NCI-H2029 (cell line): ENCODE measurements around the gene SWT1.
"Not testable (repeated sequence)": the region's sequence is repeated elsewhere in the genome, so short reads cannot be mapped to it uniquely, and the experiment has no call there.

Experiments used
- DNase-seq: peaks from one replicate; lab custom pipeline; 2025; lab: John Stamatoyannopoulos, UW

The SWT1 gene

DNA sequence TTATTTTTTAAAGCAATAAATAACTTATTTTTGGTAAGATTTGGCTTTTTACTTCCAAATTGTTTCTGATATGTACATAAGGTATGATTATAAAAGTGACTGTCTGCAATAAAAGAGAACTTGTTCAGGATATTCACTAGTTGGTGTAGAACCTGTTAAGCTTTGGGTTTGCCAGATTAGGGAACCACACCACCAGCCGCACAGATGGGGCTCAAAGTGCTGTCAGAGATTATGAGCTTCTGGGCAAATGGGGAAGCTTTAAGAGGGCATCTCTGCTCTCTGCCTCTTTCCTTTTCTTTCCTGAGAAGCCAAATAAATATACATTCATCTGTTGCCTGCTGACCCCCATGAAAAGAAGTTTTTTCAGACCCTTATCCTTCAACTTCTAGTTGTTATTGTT, 134.7 kb downstream of the SWT1 start:
- DNase-seq: no peak

DNA sequence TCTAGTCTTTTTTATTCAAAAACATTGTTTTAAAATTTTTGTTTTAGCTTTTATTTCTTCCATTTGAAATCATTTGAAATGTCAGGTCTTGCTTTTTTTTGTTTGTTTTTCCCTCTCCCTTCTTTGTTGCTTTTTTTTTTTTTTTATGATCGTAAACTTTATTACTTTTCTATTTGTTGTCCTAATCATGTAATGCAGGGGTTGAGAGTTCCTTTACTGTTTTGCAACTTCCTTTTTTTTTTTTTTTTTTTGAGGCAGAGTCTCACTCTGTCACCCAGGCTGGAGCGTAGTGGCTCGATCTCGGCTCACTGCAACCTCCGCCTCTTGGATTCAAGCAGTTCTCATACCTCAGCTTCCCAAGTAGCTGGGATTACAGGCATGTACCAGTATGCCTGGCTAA, 135.3 kb downstream of the SWT1 start:
- DNase-seq: no peak

DNA sequence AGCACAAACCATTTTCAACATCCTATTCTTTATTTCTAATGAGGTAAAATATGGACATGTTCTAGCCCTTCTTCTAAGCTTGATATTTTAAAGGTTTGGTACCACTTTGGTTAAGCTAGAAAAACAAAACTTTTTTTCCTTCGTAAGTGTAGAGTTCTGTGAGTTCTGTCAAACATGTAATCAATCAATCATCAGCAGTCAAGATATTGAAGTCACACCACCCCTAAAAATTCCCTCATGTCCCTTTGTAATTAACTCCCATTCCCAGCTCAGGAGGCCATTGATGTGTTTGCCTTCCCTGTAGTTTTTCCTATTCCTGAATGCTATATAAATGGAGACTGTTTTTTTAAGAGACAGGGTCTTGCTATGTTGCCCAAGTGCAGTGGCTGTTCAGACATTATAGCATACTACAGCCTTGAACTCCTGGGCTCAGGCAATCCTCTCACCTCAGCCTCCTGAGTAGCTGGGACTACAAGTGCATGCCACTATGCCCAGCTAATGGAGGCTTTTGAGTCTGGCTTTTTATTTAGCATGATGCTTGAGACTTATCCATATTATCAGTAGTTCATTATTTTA, 137.1 kb downstream of the SWT1 start:
- no peak for DNase-seq

DNA sequence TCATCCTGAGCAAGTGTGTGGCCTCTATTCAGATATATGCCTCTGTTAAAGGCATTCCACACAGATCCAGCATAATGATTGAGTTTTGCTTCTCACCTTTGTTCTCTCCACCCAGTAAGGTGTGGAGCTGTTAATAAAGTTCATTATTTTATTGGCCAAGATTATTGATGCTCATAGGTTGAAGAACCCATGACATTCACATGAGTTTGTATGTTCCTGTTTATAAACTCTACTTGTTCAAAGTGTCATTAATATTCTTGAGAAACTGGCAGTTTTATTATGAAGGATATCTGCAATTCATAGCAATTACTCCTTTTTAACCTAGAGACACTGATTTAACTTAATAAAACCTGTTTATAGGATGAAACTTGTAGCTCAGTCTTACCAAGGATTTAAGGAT, 138.1 kb downstream of the SWT1 start:
- no peak for DNase-seq

DNA sequence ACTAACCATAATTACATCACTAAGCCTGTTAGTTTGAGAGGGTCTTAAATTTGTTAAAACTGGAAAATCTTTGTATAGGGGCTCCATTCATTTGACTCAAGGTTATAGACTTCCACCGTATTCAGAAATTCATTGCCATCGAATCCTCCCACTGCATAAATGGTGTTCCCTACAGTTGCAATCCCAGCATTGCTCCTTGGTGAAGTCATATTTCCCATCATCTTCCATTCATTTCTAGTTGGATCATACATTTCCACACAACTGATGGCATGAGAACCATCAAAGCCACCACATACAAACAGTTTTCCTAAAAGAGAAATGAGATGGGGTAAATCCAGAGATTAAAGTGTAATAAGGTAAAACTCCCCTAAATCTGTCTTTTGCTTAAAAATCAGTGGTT, 141.0 kb downstream of the SWT1 start:
- no peak for DNase-seq

DNA sequence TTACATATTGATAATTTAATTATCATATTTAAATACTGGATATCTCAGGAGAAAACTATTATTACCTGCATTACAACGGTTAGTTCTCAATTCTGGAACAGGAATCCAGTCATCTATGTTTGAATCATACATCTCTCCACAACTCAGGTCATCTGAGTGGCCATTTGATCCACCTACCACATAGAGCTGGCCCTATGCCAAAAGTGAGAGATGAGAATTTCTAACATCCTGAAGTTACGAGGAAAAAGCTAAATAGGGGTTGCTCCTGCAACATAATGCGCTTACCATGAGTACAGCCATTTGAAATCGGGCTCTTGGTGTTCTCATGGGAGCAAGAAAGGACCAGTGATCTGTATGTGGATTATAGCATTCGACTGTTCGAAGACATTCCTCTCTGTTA, 143.2 kb downstream of the SWT1 start:
- DNase-seq: peak; percentile 16

DNA sequence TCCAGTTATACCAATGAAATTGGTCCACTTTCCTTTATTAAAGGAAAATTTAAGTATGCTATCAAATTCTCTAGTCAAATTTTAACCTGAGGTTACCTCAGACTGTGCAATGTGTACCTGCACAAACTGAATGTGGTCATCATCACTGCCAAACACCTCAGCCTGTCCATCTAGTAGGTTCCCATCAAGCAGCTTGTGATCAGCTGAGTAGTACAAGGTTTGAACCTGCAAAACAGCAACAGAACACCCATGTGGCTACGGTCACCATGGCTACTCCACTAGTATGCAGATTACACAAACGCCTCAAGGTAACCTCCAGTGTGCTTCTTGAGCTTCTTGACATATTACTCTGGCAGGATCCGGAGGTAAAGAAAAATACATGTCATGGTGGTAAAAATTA, 148.5 kb downstream of the SWT1 start:
- no peak for DNase-seq

- DNase-seq: no peak
Measured at GRCh38 chr1:185308126-185308525, 151.2 kb downstream of the SWT1 start.

DNA sequence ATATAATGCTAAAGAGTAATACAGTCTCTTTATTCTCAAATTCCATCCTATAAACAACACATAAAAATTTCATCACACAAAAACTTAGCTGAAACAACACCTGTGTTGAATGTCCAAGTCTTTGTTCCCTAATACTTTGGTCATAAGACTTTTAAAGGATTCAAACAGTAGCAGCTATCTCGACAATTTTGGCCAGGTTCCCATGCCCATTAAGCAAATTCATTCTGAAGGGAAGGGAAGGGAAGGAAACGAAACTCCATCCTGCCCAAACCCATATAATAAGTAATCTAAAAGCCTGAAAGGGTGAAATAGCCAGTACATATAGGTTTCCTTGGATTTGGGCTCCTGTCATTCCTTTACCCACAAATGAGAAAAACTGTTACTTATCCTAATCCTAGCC, 152.6 kb downstream of the SWT1 start:
- DNase-seq: no peak

DNA sequence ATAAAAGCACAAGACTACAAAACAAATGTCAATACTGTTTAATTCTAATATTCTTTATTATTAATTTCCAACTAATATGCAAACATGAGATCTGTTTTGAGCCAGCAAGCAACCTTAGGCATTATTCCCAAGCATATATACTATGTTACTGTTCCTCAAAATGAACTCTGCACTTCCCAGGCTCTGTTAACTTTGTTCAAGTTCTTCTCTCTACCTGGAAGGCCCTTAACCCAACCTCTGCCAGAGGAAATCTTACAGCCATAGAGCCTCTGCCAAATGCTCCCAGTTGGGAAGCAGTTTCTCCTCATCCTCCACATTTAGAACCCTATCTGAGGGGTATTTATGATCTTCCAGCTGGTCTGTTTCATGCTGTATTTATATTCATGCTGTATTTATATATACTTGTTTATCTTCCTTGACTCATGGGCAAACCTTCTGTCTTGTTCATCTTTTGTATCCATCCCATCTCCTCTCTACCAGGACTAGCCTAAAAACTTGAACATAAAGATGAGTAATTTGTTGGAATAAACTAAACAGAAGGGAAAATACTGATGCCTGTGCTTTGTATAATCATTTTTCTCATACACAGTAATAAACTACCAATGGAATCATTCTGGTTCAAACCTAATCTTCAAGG, 154.7 kb downstream of the SWT1 start:
- DNase-seq: no peak

- no peak for DNase-seq
Measured at GRCh38 chr1:185312361-185313138, 155.6 kb downstream of the SWT1 start.

DNA sequence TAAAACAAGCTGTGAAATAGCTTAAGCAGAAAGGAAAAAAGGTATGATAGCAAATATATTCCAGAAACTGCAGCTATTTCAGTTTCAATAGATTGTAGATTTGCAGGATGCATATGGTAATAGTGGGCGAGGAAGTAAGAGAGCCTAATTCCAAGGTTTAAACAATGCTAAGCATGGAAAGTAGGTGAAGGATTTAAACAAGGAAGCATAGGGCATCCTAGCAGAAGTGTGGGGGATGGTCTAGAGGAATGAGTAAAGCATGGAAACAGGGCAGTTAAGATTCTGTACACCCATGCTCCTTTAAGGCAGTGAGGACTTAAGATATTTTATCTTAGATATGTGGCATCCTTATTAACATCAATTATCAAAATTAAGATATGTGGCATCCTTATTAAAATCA, 157.4 kb downstream of the SWT1 start:
- no peak for DNase-seq

DNA sequence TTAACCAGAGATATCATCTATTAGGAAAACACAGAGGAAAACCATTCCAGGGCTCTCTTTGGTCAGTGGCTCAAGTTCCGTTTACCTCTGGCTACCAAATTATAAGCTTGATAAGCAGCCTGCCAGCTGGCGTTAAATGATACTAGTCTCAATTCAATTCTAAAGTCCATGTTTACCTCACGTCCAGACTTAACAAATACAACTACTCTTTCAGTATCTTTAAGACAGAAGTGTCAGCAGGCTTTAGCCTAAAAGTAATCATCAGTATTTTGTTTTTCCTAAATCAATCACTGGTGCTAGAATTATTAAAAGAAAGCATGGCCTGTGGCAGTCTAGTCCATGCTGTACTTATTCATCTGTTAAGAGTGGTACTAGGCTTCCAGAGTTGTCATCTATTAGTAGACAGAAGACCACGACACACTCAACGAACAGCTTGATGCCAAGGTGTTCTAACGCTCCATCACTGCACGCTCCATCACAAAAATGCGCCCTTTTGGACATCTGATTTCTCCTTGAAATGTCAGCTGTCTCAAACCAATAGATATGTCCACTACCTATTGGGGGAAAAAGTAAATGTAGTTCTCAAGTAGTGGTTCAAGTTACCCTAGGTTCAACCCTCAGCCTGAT, 158.6 kb downstream of the SWT1 start:
- DNase-seq: no peak

GRCh38 chr1:185316163-185317033, 159.4 kb downstream of the SWT1 start:
- peak; percentile 62 for DNase-seq

- peak; percentile 92 for DNase-seq
Measured at GRCh38 chr1:185317034-185317885, 160.3 kb downstream of the SWT1 start, which contains the start of gene IVNS1ABP. Gene IVNS1ABP, minus strand, starts transcription at chr1:185317243. Its CDS starts 7,750 bp downstream, at chr1:185309493.

DNA sequence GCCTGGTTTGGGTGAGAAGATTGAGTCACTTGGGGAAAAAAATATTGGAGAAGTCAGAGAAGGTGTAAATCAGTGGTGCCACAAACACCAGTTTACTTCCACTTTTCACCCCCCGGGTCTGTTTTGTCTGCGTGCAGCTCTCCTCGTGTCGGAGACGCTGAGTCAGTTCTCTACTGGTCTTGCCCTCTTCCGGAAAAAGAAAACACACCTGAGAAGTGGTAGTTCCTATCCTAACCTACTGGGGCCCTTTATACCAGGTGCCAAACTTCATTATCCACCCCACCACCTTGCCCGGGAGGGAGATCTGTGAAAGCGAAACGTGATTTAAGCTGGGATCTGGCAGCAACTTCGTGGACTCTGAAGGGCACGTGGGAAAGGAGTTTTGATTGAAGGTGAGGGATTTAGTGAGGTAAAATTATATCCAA, 160.9 kb downstream of the SWT1 start:
- peak; percentile 42 for DNase-seq

DNA sequence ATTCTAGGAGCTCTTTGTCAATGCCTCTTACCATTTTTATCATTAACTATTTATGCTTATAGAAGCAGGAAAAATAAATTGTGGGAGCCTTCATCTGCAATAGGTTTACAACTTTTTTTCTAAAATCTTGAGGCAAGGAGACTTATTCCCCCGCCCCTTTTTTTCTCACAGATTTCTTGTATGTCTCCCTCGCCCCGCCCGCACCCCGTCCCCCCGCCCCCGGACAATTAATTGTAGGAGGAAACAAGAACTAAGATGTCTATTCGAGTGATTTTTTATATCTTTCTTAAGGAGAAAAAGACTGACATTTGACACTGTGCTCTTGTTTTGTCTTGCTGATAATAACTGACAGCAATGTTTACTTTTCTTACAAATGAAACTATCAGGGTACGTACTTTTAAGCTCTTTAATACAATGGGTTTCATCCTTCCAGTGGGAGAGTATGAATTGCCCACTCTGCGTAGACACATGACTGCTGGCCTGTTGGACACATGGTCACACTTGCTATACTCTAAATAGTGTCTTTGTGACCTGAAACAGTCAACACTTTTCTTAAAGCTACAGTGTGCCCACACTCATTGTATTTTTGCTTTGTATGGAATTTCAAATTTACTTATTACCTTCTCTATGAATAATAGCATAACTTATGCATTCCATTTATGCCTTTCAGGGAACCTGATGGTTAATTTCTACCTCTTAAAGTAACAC, 161.6 kb downstream of the SWT1 start:
- DNase-seq: no peak

GRCh38 chr1:185319139-185319475, 162.1 kb downstream of the SWT1 start:
- DNase-seq: no peak

GRCh38 chr1:185321104-185321503, 164.1 kb downstream of the SWT1 start:
- not testable (repeated sequence) for DNase-seq

- DNase-seq: not testable (repeated sequence)
Measured at GRCh38 chr1:185321653-185322221, 164.8 kb downstream of the SWT1 start.
